Neural cell (in vitro differentiated cells): ENCODE results near the gene WFIKKN1. TPM values are rescaled to one million over a fixed set of nuclear protein-coding genes. Genes with fewer than 3 reads are reported as not detected.

ENCODE experiments used
- H2AFZ ChIP-seq: fragments of 200-600, 300-800 bp; sonication (generic), shearing (Covaris generic); 2 replicates; pipeline ENCODE4 v1.6.0; 2014; ENCODE audit warnings: low read depth, mild to moderate bottlenecking, antibody characterized with exemption, low read length, moderate library complexity
- H3F3A ChIP-seq: fragments of 200-600 bp; shearing (Covaris generic); 2 replicates; pipeline ENCODE4 v1.6.1; 2016; ENCODE audit warnings: mild to moderate bottlenecking, moderate library complexity, mixed read lengths, antibody characterized with exemption, low read length; ENCODE audit not compliant: insufficient read depth, poor library complexity, severe bottlenecking
- H3K27ac ChIP-seq: fragments of 200-600, 300-800 bp; sonication (generic), shearing (Covaris generic); 2 replicates; pipeline ENCODE4 v1.5.1; 2014; ENCODE audit warnings: mild to moderate bottlenecking, low read length, moderate library complexity
- H3K27me3 ChIP-seq: fragments of 300-800, 200-600 bp; sonication (generic), shearing (Covaris generic); 2 replicates; pipeline ENCODE4 v1.6.0; 2014; ENCODE audit warnings: mild to moderate bottlenecking, low read depth, low read length, moderate library complexity; ENCODE audit not compliant: insufficient read depth
- H3K36me3 ChIP-seq: fragments of 300-800, 200-600 bp; sonication (generic), shearing (Covaris generic); 2 replicates; pipeline ENCODE4 v1.5.1; 2014; ENCODE audit warnings: mild to moderate bottlenecking, antibody characterized with exemption, low read length, moderate library complexity; ENCODE audit not compliant: insufficient read depth
- H3K4me2 ChIP-seq: fragments of 300-800, 200-600 bp; sonication (generic), shearing (Covaris generic); 2 replicates; pipeline ENCODE4 v1.6.0; 2014; ENCODE audit warnings: mild to moderate bottlenecking, low read length
- H3K4me3 ChIP-seq: fragments of 300-800, 200-600 bp; sonication (generic), shearing (Covaris generic); 2 replicates; pipeline ENCODE4 v1.5.1; 2014; ENCODE audit warnings: mild to moderate bottlenecking, low read length, moderate library complexity
- H3K79me2 ChIP-seq: fragments of 200-600 bp; shearing (Covaris generic); replicated peaks from 2 replicates; pipeline ENCODE4 v1.6.0; 2014; ENCODE audit warnings: mild to moderate bottlenecking, low read length, moderate library complexity; ENCODE audit not compliant: insufficient read depth
- H3K9ac ChIP-seq: fragments of 300-800, 200-600 bp; sonication (generic), shearing (Covaris generic); 2 replicates; pipeline ENCODE4 v1.6.1; 2016; ENCODE audit warnings: mild to moderate bottlenecking, low read length, mixed read lengths
- H3K9me2 ChIP-seq: fragments of 200-600 bp; shearing (Covaris generic); 2 replicates; pipeline ENCODE4 v1.6.1; 2016; ENCODE audit warnings: mild to moderate bottlenecking, low read length, mixed read lengths; ENCODE audit not compliant: insufficient read depth
- H3K9me3 ChIP-seq: fragments of 200-600, 300-800 bp; sonication (generic), shearing (Covaris generic); 2 replicates; pipeline ENCODE4 v1.6.1; 2016; ENCODE audit warnings: mild to moderate bottlenecking, mixed run types, low read length, moderate library complexity, mixed read lengths
- H4K20me1 ChIP-seq: fragments of 200-600 bp; shearing (Covaris generic); 2 replicates; pipeline ENCODE4 v1.6.1; 2016; ENCODE audit warnings: mild to moderate bottlenecking, mixed run types; ENCODE audit not compliant: insufficient read depth
- EP300 ChIP-seq: fragments of 450-650 bp; conservative IDR thresholded peaks from 2 replicates; pipeline ENCODE4 v1.6.1; 2014; ENCODE audit warnings: antibody characterized with exemption, mild to moderate bottlenecking, moderate library complexity; ENCODE audit not compliant: poor library complexity, severe bottlenecking
- EZH2 ChIP-seq: fragments of 200-600, 300-800 bp; shearing (Covaris generic), sonication (generic); IDR thresholded peaks from 2 replicates; pipeline ENCODE4 v1.6.1; 2014; ENCODE audit warnings: antibody characterized with exemption, low read length, borderline replicate concordance, mild to moderate bottlenecking; ENCODE audit not compliant: insufficient read depth, poor library complexity, severe bottlenecking
- MXI1 ChIP-seq: fragments of 450-650 bp; conservative IDR thresholded peaks from 2 replicates; pipeline ENCODE4 v1.6.1; 2014; ENCODE audit warnings: antibody characterized with exemption, mild to moderate bottlenecking; ENCODE audit not compliant: poor library complexity, severe bottlenecking
- POLR2AphosphoS5 ChIP-seq: IDR thresholded peaks from 2 replicates; pipeline ENCODE4 v1.6.1; 2012
- RAD21 ChIP-seq: fragments of 450-650 bp; conservative IDR thresholded peaks from 2 replicates; pipeline ENCODE4 v1.6.1; 2014; ENCODE audit warnings: antibody characterized with exemption, mild to moderate bottlenecking, moderate library complexity
- SMC3 ChIP-seq: fragments of 450-650 bp; conservative IDR thresholded peaks from 2 replicates; pipeline ENCODE4 v1.6.1; 2014; ENCODE audit warnings: antibody characterized with exemption, mild to moderate bottlenecking, moderate library complexity; ENCODE audit not compliant: poor library complexity
- TAF1 ChIP-seq: IDR thresholded peaks from 2 replicates; pipeline ENCODE4 v1.6.1; 2012; ENCODE audit warnings: low read depth
- polyA plus RNA-seq: library from polyadenylated mRNA; depleted of rRNA; stranded (reverse); fragments of >200 nt; gene quantifications from 2 replicates; pipeline ENCODE4 v1.2.3, GENCODE V29; 2014
- TF ChIP-seq, protein P1 (sequence below): IDR thresholded peaks from 2 replicates; pipeline ENCODE4 v1.6.1; 2012; ENCODE audit warnings: borderline replicate concordance
- TF ChIP-seq, protein P2 (sequence below): fragments of 450-650 bp; IDR thresholded peaks from 2 replicates; pipeline ENCODE4 v1.5.1; 2014; ENCODE audit warnings: antibody characterized with exemption, mild to moderate bottlenecking, moderate library complexity; ENCODE audit not compliant: poor library complexity, severe bottlenecking

The WFIKKN1 gene
- polyA plus RNA-seq, 1 donor from 2014 or later: 0.43 TPM

DNA sequence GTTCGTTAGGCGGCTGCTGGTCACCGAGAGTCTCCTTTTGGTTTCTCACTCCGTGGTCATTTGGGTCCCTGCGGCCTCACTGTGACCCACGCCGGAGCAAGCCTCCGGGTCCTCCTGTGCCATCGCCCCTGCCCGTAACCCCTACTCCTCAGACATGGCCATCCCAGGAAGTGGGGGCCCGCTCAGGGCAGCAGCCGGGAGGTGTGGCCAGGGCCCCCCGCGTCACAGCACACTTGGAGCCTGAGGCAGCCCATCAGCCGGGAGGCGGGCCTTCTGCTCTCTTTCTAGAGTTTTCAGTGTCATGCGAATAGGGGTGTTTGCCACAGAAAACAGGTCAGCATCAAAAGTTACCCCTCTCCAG lies 7.9 kb upstream of the WFIKKN1 start:
- no peak overlapping the region for H3K9ac ChIP-seq
- no peaks in the 10 kb centered on the region for H3K36me3 ChIP-seq
- no peaks in the 10 kb centered on the region for H4K20me1 ChIP-seq
- H3K4me2 ChIP-seq: no peak overlapping the region
- no peaks in the 10 kb centered on the region for H3K9me3 ChIP-seq
- no peaks in the 10 kb centered on the region for H3K27me3 ChIP-seq
- no peak overlapping the region for H3K4me3 ChIP-seq
- H3K79me2 ChIP-seq: no peaks in the 10 kb centered on the region
- no peaks in the 10 kb centered on the region for H3F3A ChIP-seq
- H3K27ac ChIP-seq: no peak overlapping the region
- H3K9me2 ChIP-seq: no peaks in the 10 kb centered on the region
- TF ChIP-seq SMC3 (no peak), EZH2 (no peak)
- no peak overlapping the region for H2AFZ ChIP-seq

DNA sequence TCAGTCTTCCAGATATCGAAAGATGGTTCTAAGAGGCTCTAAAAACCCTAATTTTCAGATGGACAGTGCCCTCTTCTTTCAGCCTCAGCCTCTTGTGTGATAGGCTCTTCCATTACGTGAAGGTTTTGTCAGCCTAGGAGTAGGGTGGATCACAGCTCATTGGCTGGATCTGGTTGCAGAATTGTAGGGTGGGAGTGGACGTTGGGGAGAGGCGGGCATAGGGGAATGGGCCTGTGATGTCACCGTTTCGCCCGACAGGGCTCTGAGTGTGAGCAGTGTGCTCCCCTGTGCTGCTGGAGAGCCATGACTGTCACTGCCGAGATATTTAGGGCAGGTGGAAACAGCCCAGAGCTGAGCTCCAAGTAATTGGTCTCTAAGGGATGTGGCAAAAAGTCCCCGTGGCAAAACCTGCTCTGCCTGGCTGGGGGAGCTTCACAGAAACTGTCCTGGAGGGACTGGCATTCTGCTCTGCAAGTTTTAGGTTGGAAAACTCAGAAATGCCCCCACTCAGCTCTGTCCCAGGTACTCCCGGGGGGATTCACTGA lies 6.2 kb upstream of the WFIKKN1 start:
- no peak overlapping the region for H3K4me3 ChIP-seq
- H3K27ac ChIP-seq: no peak overlapping the region
- no peaks in the 10 kb centered on the region for H3K9me3 ChIP-seq
- no peaks in the 10 kb centered on the region for H3F3A ChIP-seq
- no peak overlapping the region for H3K4me2 ChIP-seq
- H2AFZ ChIP-seq: no peak overlapping the region
- no peaks in the 10 kb centered on the region for H3K36me3 ChIP-seq
- H3K27me3 ChIP-seq: no peaks in the 10 kb centered on the region
- no peaks in the 10 kb centered on the region for H3K9me2 ChIP-seq
- no peaks in the 10 kb centered on the region for H3K79me2 ChIP-seq
- no peak overlapping the region for H3K9ac ChIP-seq
- no peak for TF ChIP-seq SMC3
- no peak for TF ChIP-seq MXI1
- TF ChIP-seq, protein P1, sequence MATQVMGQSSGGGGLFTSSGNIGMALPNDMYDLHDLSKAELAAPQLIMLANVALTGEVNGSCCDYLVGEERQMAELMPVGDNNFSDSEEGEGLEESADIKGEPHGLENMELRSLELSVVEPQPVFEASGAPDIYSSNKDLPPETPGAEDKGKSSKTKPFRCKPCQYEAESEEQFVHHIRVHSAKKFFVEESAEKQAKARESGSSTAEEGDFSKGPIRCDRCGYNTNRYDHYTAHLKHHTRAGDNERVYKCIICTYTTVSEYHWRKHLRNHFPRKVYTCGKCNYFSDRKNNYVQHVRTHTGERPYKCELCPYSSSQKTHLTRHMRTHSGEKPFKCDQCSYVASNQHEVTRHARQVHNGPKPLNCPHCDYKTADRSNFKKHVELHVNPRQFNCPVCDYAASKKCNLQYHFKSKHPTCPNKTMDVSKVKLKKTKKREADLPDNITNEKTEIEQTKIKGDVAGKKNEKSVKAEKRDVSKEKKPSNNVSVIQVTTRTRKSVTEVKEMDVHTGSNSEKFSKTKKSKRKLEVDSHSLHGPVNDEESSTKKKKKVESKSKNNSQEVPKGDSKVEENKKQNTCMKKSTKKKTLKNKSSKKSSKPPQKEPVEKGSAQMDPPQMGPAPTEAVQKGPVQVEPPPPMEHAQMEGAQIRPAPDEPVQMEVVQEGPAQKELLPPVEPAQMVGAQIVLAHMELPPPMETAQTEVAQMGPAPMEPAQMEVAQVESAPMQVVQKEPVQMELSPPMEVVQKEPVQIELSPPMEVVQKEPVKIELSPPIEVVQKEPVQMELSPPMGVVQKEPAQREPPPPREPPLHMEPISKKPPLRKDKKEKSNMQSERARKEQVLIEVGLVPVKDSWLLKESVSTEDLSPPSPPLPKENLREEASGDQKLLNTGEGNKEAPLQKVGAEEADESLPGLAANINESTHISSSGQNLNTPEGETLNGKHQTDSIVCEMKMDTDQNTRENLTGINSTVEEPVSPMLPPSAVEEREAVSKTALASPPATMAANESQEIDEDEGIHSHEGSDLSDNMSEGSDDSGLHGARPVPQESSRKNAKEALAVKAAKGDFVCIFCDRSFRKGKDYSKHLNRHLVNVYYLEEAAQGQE: no peak
- TF ChIP-seq, protein P2, sequence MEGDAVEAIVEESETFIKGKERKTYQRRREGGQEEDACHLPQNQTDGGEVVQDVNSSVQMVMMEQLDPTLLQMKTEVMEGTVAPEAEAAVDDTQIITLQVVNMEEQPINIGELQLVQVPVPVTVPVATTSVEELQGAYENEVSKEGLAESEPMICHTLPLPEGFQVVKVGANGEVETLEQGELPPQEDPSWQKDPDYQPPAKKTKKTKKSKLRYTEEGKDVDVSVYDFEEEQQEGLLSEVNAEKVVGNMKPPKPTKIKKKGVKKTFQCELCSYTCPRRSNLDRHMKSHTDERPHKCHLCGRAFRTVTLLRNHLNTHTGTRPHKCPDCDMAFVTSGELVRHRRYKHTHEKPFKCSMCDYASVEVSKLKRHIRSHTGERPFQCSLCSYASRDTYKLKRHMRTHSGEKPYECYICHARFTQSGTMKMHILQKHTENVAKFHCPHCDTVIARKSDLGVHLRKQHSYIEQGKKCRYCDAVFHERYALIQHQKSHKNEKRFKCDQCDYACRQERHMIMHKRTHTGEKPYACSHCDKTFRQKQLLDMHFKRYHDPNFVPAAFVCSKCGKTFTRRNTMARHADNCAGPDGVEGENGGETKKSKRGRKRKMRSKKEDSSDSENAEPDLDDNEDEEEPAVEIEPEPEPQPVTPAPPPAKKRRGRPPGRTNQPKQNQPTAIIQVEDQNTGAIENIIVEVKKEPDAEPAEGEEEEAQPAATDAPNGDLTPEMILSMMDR: no peak
- TF ChIP-seq POLR2AphosphoS5: no peak
- no peak for TF ChIP-seq TAF1
- TF ChIP-seq EP300: no peak
- TF ChIP-seq EZH2: no peak
- TF ChIP-seq RAD21: no peak
- no peaks in the 10 kb centered on the region for H4K20me1 ChIP-seq
